MCF 10A (cell line): Measurements from ENCODE around the gene MRPL36. TPM values are rescaled to one million over a fixed set of nuclear protein-coding genes. Genes with fewer than 3 reads are reported as not detected.

Experiments used
- BruUV-seq: library from RNA; stranded (reverse); fragments of 400-500 nt; replicated peaks from 2 replicates; lab custom pipeline; 2021; lab: Mats Ljungman, UMichigan
- CTCF ChIA-PET: fragments of 300-600 bp; sonication (Branson Sonifier 250); formaldehyde crosslinking; extraction: SDS; loops from one replicate; lab custom pipeline; 2021; ENCODE audit warnings: antibody characterized with exemption, inconsistent platforms; lab: Yijun Ruan, JAX
- POLR2A ChIA-PET: fragments of 300-600, 350-650 bp; sonication (Branson Sonifier 250); formaldehyde crosslinking; extraction: SDS; loops from one replicate; lab custom pipeline; 2020; ENCODE audit warnings: antibody characterized with exemption, inconsistent platforms; lab: Yijun Ruan, JAX
- DNase-seq: peaks from one replicate; pipeline ENCODE4 v3.0.0-alpha.2; 2018; ENCODE audit not compliant: unreplicated experiment
- H3K27ac Mint-ChIP-seq: one replicate; pipeline ENCODE4 v1.8.0; 2022; ENCODE audit warnings: mild to moderate bottlenecking, low read depth, mixed read lengths; ENCODE audit not compliant: unreplicated experiment
- H3K27me3 Mint-ChIP-seq: one replicate; pipeline ENCODE4 v1.8.0; 2022; ENCODE audit warnings: mixed read lengths; ENCODE audit not compliant: insufficient read depth, unreplicated experiment
- H3K36me3 Mint-ChIP-seq: one replicate; pipeline ENCODE4 v1.8.0; 2022; ENCODE audit warnings: mild to moderate bottlenecking, moderate library complexity, mixed read lengths; ENCODE audit not compliant: insufficient read depth, unreplicated experiment
- H3K4me1 Mint-ChIP-seq: one replicate; pipeline ENCODE4 v1.8.0; 2022; ENCODE audit warnings: mixed read lengths; ENCODE audit not compliant: insufficient read depth, unreplicated experiment
- H3K4me3 Mint-ChIP-seq: one replicate; pipeline ENCODE4 v1.8.0; 2022; ENCODE audit warnings: mild to moderate bottlenecking, moderate library complexity, mixed read lengths; ENCODE audit not compliant: unreplicated experiment
- H3K9me3 Mint-ChIP-seq: one replicate; pipeline ENCODE4 v1.8.0; 2022; ENCODE audit warnings: mixed read lengths; ENCODE audit not compliant: unreplicated experiment
- intact Hi-C: fragments of 100-400 bp; cut with micrococcal nuclease; formaldehyde crosslinking; loops from 2 replicates; pipeline ENCODE4 v1.14.1; 2022
- total RNA-seq: library from RNA; stranded (reverse); gene quantifications from 2 replicates; pipeline ENCODE4 v1.2.3, GENCODE V29; 2022
- TF ChIP-seq, protein P1 (sequence below): fragments of 200-600 bp; IDR thresholded peaks from one replicate; pipeline ENCODE4 v1.8.0; 2022; ENCODE audit warnings: antibody characterized with exemption, mild to moderate bottlenecking; ENCODE audit not compliant: unreplicated experiment

Gene MRPL36
- total RNA-seq, 1 experiment from 2014 or later: 101 TPM

DNA sequence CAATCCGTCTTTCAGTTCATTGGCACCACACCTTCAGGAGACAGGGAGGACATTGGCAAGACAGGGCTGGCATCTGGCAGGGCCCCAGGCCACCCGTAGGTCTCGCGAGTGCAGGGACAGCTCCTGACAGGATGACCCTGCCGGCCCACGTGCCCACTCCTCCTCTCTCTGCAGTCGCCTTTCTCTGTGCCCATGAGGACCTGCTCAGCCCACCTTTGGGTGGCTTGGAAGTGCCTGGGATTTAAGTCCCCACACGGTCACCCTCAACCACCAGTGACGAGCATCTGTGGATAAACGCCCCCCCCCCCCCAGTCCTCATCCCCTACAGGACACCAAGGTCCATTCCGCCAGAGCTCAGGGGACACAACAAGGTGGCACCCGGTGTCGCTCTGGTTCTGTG, 4.1 kb downstream of the MRPL36 start:
- ChIA-PET POLR2A (interaction anchor here (0.6 kb wide), 1 partner anchor 56 kb away, joined by 3 read pairs; no protein-coding TSS in a partner anchor), CTCF (no interaction called here)
- Mint-ChIP-seq H3K9me3 (no peaks in the 10 kb centered on the region), H3K27me3 (no peaks in the 10 kb centered on the region), H3K27ac (no peak overlapping the region), H3K36me3 (peaks cover 19% of the 10 kb centered on the region), H3K4me1 (peaks cover 9% of the 10 kb centered on the region), H3K4me3 (no peak overlapping the region)
- BruUV-seq: no TSS peak
- TF ChIP-seq, protein P1, sequence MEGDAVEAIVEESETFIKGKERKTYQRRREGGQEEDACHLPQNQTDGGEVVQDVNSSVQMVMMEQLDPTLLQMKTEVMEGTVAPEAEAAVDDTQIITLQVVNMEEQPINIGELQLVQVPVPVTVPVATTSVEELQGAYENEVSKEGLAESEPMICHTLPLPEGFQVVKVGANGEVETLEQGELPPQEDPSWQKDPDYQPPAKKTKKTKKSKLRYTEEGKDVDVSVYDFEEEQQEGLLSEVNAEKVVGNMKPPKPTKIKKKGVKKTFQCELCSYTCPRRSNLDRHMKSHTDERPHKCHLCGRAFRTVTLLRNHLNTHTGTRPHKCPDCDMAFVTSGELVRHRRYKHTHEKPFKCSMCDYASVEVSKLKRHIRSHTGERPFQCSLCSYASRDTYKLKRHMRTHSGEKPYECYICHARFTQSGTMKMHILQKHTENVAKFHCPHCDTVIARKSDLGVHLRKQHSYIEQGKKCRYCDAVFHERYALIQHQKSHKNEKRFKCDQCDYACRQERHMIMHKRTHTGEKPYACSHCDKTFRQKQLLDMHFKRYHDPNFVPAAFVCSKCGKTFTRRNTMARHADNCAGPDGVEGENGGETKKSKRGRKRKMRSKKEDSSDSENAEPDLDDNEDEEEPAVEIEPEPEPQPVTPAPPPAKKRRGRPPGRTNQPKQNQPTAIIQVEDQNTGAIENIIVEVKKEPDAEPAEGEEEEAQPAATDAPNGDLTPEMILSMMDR: no peak
- no peak for DNase-seq
- intact Hi-C loops: no loop called here

DNA sequence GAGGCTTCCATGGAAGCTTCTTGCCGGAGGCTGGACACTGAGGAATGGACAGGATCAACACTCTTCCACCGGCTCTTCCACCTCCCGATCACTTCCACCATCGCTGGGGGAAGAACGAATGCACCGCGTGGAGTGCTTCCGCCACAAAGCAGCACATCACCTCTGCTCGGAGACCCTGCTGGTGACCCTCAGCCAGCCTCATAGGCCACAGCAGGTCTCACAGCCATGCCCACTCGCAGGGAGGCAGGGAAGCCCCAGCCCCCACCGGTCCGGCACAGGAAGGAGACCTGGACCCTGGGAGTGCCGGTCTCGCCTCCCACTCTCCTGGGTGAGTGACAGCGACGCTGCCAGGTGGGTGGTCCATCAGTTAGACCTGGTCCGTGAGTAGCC, 4.7 kb downstream of the MRPL36 start:
- POLR2A ChIA-PET: no interaction called here

DNA sequence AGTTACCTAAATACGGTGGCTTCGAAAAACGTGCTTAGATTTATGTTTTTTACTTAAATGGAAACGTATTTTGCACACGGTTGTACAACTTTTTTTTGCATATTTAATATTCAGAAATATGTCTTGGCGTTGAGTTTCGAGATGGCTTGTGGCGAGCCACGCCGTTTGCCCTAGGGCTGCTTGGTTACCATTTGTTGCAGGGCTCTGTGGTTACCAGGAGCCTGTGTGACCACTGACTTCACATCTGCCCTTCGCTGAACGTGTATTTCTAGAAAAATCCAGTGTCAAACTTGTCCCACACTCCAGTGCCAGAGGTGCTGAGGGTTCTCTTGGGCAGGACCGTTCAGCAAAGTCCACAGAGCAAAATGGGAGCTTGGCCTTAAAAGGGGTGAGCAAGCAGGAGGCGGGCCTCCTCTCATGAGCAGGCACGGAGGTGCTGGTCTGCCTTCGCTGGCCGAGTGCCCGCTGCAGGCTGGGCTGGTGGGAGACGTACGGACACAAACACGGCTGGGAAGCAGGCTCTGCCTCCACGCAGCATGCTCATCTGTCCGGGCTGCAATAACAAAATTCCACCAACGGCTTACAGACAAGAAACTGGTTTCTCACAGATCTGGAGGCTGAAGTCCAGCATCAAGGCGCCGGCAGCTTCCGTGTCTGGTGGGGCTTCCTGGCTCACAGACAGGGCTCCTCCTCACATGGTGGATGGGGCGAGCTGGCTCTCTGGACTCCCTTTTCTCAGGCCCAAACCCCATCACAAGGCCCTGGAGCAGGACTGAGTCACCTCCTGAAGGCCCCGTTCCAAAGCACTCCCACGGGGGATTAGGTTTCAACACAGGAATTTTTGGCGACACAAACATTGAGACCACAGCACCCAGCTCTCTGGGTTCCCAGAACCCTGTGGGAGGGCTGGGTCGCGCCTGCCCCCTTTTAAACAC, 5.4 kb downstream of the MRPL36 start:
- no peaks in the 10 kb centered on the region for H3K9me3 Mint-ChIP-seq
- no peak overlapping the region for H3K4me3 Mint-ChIP-seq
- TF ChIP-seq, protein P1: no peak
- DNase-seq: peak; percentile 74
- H3K27me3 Mint-ChIP-seq: no peaks in the 10 kb centered on the region
- no peak overlapping the region for H3K27ac Mint-ChIP-seq
- H3K4me1 Mint-ChIP-seq: peaks cover 13% of the 10 kb centered on the region
- no TSS peak for BruUV-seq
- ChIA-PET CTCF (no interaction called here), POLR2A (no interaction called here)
- peaks cover 19% of the 10 kb centered on the region for H3K36me3 Mint-ChIP-seq
- intact Hi-C loops: no loop called here

More for the DNA sequence above, 4.7 kb downstream of the MRPL36 start:
- Mint-ChIP-seq H3K27ac (no peak overlapping the region), H3K27me3 (no peaks in the 10 kb centered on the region), H3K9me3 (no peaks in the 10 kb centered on the region), H3K4me1 (peaks cover 7% of the 10 kb centered on the region), H3K4me3 (no peak overlapping the region), H3K36me3 (peaks cover 19% of the 10 kb centered on the region)
- DNase-seq: no peak
- CTCF ChIA-PET: no interaction called here
- TF ChIP-seq, protein P1: no peak
- BruUV-seq: no TSS peak
- intact Hi-C loops: no loop called here

DNA sequence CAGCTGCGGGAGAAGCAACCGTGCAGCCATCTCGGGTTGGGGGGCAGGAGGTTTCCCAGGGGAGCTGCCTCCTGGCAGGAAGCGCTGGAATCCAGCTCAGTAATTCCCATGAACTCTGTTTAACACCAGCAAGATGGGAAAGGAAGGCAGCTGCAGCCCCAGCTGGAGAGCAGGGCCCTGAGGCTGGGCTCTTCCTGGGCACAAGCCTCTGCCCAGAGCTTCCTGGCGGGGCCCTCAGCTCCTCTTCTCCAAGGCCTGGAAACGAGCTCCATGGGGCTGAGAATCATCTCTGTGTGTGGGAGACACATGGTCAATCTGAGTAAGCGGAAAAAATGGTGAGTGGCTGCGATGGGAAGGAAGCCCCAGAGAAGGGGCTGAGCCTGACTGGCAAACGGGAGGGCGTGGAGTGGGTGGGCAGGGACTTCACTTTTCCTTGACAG, 6.3 kb downstream of the MRPL36 start:
- Mint-ChIP-seq H3K4me3 (no peak overlapping the region), H3K9me3 (no peaks in the 10 kb centered on the region), H3K4me1 (peaks cover 7% of the 10 kb centered on the region), H3K27ac (no peak overlapping the region), H3K36me3 (peaks cover 13% of the 10 kb centered on the region), H3K27me3 (no peaks in the 10 kb centered on the region)
- ChIA-PET POLR2A (interaction anchor here (1.0 to 1.5 kb wide), 2 partner anchors 8 to 94 kb away, joined by 3 to 5 read pairs; partner anchors contain the start of gene NDUFS6), CTCF (no interaction called here)
- TF ChIP-seq, protein P1: no peak
- BruUV-seq: no TSS peak
- DNase-seq: no peak
- intact Hi-C loops: no loop called here
